Spleen (tissue), 7 donors: Measurements from ENCODE around the gene LRR1.

Source experiments
- POLR2A ChIP-seq, 3 donors: fragments of 450-650 bp; IDR thresholded peaks; one replicate each; pipeline ENCODE4 v1.5.1; 2017; ENCODE audit warnings: antibody characterized with exemption in 3 of 3, mild to moderate bottlenecking in 1 of 3
- POLR2AphosphoS5 ChIP-seq, 3 donors: sonication (generic); formaldehyde crosslinking; IDR thresholded peaks; one replicate each; pipeline ENCODE4 v1.5.1; 2017; ENCODE audit warnings: antibody characterized with exemption in 3 of 3
- TF ChIP-seq, protein P1 (sequence below), 11 experiments: fragments of 200-600 bp in 7 of 11; fragments of 450-650 bp in 4 of 11; sonication (generic) in 4 of 11; IDR thresholded peaks in 8 of 11; conservative IDR thresholded peaks in 3 of 11; 1 replicate in 7 of 11; 2 replicates in 4 of 11; pipeline versions ENCODE4 v1.4.0 to v1.8.0; 2016 to 2021; ENCODE audit warnings: antibody characterized with exemption in 11 of 11, inconsistent platforms in 4 of 11, mild to moderate bottlenecking in 1 of 11
- donor health status: DM: no; HTN: no; CAD: no; lungs with moderate emphysema.
- donor health status: DM: no; HTN: no; CAD: no.
- donor health status: DM: no; HTN: no; CAD: no.

DNA sequence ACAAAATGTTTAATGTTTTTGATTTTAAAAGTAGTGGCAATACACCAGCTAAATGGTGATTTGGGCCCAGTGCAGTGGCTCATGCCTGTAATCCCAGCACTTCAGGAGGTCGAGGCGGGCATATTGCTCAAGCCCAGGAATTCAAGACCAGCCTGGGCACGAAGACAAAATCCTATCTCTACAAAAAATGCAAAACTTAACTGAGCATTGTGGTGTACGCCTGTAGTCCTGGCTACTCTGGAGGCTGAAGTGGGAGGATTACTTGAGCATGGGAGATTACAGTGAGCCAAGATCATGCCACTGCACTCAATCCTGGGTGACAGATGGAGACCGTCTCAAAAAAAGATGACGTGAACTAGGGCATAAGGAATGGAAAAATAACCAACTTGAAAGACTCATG lies 17.0 kb downstream of the LRR1 start:
- TF ChIP-seq, protein P1, sequence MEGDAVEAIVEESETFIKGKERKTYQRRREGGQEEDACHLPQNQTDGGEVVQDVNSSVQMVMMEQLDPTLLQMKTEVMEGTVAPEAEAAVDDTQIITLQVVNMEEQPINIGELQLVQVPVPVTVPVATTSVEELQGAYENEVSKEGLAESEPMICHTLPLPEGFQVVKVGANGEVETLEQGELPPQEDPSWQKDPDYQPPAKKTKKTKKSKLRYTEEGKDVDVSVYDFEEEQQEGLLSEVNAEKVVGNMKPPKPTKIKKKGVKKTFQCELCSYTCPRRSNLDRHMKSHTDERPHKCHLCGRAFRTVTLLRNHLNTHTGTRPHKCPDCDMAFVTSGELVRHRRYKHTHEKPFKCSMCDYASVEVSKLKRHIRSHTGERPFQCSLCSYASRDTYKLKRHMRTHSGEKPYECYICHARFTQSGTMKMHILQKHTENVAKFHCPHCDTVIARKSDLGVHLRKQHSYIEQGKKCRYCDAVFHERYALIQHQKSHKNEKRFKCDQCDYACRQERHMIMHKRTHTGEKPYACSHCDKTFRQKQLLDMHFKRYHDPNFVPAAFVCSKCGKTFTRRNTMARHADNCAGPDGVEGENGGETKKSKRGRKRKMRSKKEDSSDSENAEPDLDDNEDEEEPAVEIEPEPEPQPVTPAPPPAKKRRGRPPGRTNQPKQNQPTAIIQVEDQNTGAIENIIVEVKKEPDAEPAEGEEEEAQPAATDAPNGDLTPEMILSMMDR (IDR thresholded peaks at IDR 0.05 in 8 of 11, conservative IDR thresholded peaks at IDR 0.05 in 3 of 11) = no peak
- no peak for TF ChIP-seq POLR2A (IDR thresholded peaks at IDR 0.05)
- TF ChIP-seq POLR2AphosphoS5 (IDR thresholded peaks at IDR 0.05) = no peak
